Body of pancreas (tissue), 4 donors: ENCODE measurements around the gene PLCB3. TPM values are rescaled to one million over a fixed set of nuclear protein-coding genes. Genes with fewer than 3 reads are reported as not detected.

ENCODE experiments used
- ATAC-seq: fragments of 150-250 bp; one replicate; pipeline ENCODE4 v1.9.1; 2016
- DNase-seq, 4 donors: peaks; one replicate each; pipeline ENCODE4 v3.0.0-alpha.2; 2019
- H3K27ac ChIP-seq, 4 donors: fragments of 200-600 bp; sonication (generic); 1 replicate in 3 of 4; 2 replicates in 1 of 4; pipeline versions ENCODE4 v1.5.1 to v1.6.1; 2016 to 2019; ENCODE audit warnings: mild to moderate bottlenecking in 1 of 4, mixed read lengths in 1 of 4, moderate library complexity in 1 of 4
- H3K27me3 ChIP-seq, 2 donors: fragments of 200-600 bp; sonication (generic); one replicate each; pipeline ENCODE4 v1.6.0; 2016; ENCODE audit warnings: mild to moderate bottlenecking in 1 of 2
- H3K36me3 ChIP-seq, 2 donors: fragments of 200-600 bp; sonication (generic); replicated peaks in 1 of 2; 2 replicates each; pipeline ENCODE4 v1.5.1; 2016; ENCODE audit warnings: low read depth in 2 of 2; ENCODE audit not compliant: insufficient read depth in 1 of 2
- H3K4me1 ChIP-seq: fragments of 200-600 bp; sonication (generic); one replicate; pipeline ENCODE4 v1.6.0; 2016
- H3K4me3 ChIP-seq, 2 donors: fragments of 200-600 bp; sonication (generic); 1 replicate in 1 of 2; 2 replicates in 1 of 2; pipeline ENCODE4 v1.5.1; 2016 to 2019
- H3K9me3 ChIP-seq, 3 donors: fragments of 200-600 bp; sonication (generic); 1 replicate in 2 of 3; 2 replicates in 1 of 3; pipeline ENCODE4 v1.5.1; 2016
- POLR2A ChIP-seq, 3 donors: fragments of 450-650 bp; IDR thresholded peaks; one replicate each; pipeline ENCODE4 v1.6.1; 2016; ENCODE audit warnings: antibody characterized with exemption in 3 of 3, mild to moderate bottlenecking in 2 of 3
- WGBS, 2 donors: methylation state at CpG; one replicate each; pipeline ENCODE4 v1.1.5; 2017; 5-methylcytosine and 5-hydroxymethylcytosine counted together
- intact Hi-C: fragments of 100-400 bp; cut with DNase I; formaldehyde crosslinking; loops from one replicate; pipeline ENCODE4 v1.15.1; 2023
- total RNA-seq, 2 donors: library from RNA; depleted of rRNA; stranded (reverse); fragments of >200 nt; gene quantifications; one replicate each; pipeline ENCODE4 v1.1.0, GENCODE V29; 2016
- TF ChIP-seq, protein P1 (sequence below), 7 experiments: fragments of 450-650 bp in 4 of 7; fragments of 200-600 bp in 3 of 7; sonication (generic) in 3 of 7; IDR thresholded peaks; one replicate each; pipeline ENCODE4 v1.5.1; 2016 to 2019; ENCODE audit warnings: antibody characterized with exemption in 7 of 7

PLCB3 gene
- total RNA-seq, 2 donors from 2014 or later = 13.8 to 14.5 TPM

DNA sequence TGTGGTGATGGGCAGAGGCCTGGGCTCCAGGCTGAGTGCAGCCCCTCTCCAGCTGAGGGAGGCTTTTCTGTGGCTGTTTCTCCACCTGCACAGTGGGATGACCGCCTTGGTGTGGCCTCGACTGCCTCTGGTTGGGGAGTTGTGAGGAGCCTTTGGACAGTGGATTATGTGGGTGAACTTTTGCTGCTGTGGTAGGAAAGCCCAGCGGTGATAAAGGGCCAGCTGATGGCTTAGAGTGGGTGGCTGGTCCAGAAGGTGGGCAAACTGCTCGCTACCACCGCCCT lies 52.6 kb downstream of the PLCB3 start:
- Histone ChIP-seq H3K4me3 (no peak overlapping the region), H3K4me1 (peaks cover 48% of the 10 kb centered on the region), H3K27me3 (peaks cover 0 to 4% of the 10 kb centered on the region in 2 donors), H3K9me3 (no peaks in the 10 kb centered on the region), H3K27ac (peak overlapping the region in 3 of 4 donors; percentile 80 to 97 (median 94)), H3K36me3 (no peaks in the 10 kb centered on the region)
- DNase-seq (no peak), ATAC-seq (no peak)
- TF ChIP-seq, protein P1, sequence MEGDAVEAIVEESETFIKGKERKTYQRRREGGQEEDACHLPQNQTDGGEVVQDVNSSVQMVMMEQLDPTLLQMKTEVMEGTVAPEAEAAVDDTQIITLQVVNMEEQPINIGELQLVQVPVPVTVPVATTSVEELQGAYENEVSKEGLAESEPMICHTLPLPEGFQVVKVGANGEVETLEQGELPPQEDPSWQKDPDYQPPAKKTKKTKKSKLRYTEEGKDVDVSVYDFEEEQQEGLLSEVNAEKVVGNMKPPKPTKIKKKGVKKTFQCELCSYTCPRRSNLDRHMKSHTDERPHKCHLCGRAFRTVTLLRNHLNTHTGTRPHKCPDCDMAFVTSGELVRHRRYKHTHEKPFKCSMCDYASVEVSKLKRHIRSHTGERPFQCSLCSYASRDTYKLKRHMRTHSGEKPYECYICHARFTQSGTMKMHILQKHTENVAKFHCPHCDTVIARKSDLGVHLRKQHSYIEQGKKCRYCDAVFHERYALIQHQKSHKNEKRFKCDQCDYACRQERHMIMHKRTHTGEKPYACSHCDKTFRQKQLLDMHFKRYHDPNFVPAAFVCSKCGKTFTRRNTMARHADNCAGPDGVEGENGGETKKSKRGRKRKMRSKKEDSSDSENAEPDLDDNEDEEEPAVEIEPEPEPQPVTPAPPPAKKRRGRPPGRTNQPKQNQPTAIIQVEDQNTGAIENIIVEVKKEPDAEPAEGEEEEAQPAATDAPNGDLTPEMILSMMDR (IDR thresholded peaks at IDR 0.05) = no peak
- 34 to 47% methylated on average over 4 to 5 of the region's 5 CpGs for WGBS, 2 donors
- intact Hi-C loops = no loop called here

DNA sequence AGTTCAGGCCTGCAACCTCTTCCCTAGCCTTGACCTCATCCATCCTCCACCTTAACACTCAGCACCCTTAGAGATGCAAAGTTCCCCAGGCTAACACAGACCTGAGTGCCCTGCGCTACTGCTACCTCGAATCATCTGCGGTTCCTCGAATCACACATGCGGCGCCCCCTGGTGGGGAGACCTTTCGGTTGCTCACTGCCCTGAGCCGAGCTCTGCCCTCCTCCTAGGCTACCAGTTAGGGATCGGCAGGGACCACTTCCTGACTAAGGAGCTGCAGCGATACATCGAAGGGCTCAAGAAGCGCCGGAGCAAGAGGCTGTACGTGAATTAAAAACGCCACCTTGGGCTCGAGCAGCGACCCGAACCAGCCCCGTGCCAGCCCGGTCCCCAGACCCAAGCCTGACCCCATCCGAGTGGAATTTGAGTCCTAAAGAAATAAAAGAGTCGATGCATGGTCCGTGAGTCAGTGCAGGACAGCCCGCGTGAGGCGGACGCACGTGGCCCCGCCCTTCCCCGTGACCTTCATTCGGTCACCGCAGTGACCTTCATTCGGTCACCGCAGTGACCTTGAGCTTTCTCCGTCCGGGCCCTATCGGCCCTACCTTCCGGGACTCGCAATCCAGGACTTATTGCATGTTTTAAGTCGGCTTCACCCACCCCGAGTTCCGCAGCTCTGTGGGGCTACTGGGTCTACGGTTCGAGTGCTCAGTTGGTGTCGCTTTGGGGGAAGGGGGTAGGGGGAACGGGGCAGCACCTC lies 53.2 kb downstream of the PLCB3 start:
- ATAC-seq = peak; percentile 41
- TF ChIP-seq POLR2A (IDR thresholded peaks at IDR 0.05) = peak in 1 of 3 donors; percentile 12
- TF ChIP-seq, protein P1 (IDR thresholded peaks at IDR 0.05) = peak; percentile 78 to 94 (median 85)
- Histone ChIP-seq H3K27ac (peak overlapping the region; percentile 62 to 97 (median 87)), H3K36me3 (no peaks in the 10 kb centered on the region), H3K4me3 (peak overlapping the region in 1 of 2 donors; percentile 35), H3K27me3 (peaks cover 0 to 4% of the 10 kb centered on the region in 2 donors), H3K4me1 (peaks cover 43% of the 10 kb centered on the region), H3K9me3 (no peaks in the 10 kb centered on the region)
- DNase-seq = peak; percentile 92 to 96 (median 94)
- WGBS, 2 donors = 0 to 1% methylated on average over 16 to 46 of the region's 46 CpGs
- intact Hi-C loops = no loop called here

GRCh38 chr11:64305075-64305690 lies 53.9 kb downstream of the PLCB3 start, which contains the start of gene ESRRA:
Gene ESRRA, plus strand, starts transcription at chr11:64305524. Its CDS starts 1,656 bp downstream, at chr11:64307180.
- TF ChIP-seq POLR2A (IDR thresholded peaks at IDR 0.05) = peak in 2 of 3 donors; percentile 31 to 56
- TF ChIP-seq, protein P1 (IDR thresholded peaks at IDR 0.05) = peak in 1 of 7 experiments; percentile 6
- intact Hi-C loops = no loop called here
- WGBS, 2 donors = 0 to 1% methylated on average over 4 to 33 of the region's 81 CpGs
- Histone ChIP-seq H3K27ac (peak within 1 kb of the TSS; percentile 86 to 97 (median 94)), H3K27me3 (no peaks in the 10 kb centered on the region), H3K36me3 (no peaks in the 10 kb centered on the region), H3K4me1 (peaks cover 36% of the 10 kb centered on the region), H3K9me3 (no peaks in the 10 kb centered on the region), H3K4me3 (peak within 1 kb of the TSS; percentile 40 to 58)
- DNase-seq (peak; percentile 100), ATAC-seq (peak; percentile 87)

DNA sequence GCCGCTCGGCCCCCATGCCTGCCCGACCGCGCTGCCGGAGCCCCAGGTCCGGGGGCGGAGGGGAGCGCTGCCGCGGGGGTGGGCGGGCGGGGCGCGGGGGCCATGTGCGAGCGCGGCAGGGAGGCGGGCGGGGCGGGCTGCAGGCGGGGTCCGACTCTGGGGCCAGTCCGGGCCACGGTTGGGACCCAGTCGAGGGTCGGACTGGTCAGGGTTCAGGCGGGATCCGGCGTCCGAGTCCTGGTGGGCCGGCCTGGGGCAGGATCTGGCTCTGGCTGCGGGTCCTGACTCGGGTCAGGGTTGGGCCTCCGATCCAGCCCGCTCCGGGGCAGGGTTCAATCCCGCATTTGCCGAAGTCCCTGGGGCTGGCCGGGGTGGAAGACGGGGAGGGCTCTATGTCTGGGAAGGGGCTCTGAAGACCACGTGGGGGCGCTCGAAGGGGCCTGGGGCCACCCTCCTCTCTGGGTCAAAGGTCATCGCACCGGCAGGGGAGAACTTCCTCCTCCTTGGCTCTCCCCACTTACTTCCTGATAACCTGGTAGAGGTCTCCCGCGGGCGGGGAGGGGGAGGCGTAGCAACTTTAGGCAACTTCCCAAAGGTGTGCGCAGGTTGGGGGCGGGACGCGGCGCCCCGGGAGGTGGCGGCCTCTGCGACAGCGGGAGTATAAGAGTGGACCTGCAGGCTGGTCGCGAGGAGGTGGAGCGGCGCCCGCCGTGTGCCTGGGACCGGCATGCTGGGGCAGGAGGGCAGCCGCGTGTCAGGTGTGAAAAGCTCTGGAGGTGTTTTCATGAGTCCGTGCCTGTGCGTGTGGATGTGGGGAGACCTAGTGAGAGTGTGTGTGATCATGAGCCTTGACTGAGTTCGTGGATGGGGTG lies 54.6 kb downstream of the PLCB3 start:
- intact Hi-C loops = no loop called here
- Histone ChIP-seq H3K27me3 (no peaks in the 10 kb centered on the region), H3K27ac (peak overlapping the region; percentile 86 to 97 (median 94)), H3K4me1 (peaks cover 28% of the 10 kb centered on the region), H3K36me3 (no peaks in the 10 kb centered on the region), H3K9me3 (no peaks in the 10 kb centered on the region), H3K4me3 (peak overlapping the region; percentile 40 to 58)
- peak; percentile 36 for ATAC-seq
- DNase-seq = peak; percentile 83 to 87 (median 84)
- 0% methylated on average over 26 to 54 of the region's 71 CpGs for WGBS, 2 donors
- TF ChIP-seq POLR2A (IDR thresholded peaks at IDR 0.05) = peak; percentile 75 to 93 (median 92)
- TF ChIP-seq, protein P1 (IDR thresholded peaks at IDR 0.05) = peak in 4 of 7 experiments; percentile 26 to 32 (median 29)
